Activated CD4-positive, alpha-beta T cell treated with anti-CD3 and anti-CD28 coated beads, Interleukin-2, Interleukin-4, amounts not matched to agents 100 ng/mL and 50 ng/mL, durations not matched to agents 16 hours and 8 hours (primary cell): ENCODE measurements around the gene ZNF385B.

Experiments
- DNase-seq: peaks from one replicate; pipeline ENCODE4 v3.0.0-alpha.2; 2020; ENCODE audit warnings: low spot score

The ZNF385B gene

DNA sequence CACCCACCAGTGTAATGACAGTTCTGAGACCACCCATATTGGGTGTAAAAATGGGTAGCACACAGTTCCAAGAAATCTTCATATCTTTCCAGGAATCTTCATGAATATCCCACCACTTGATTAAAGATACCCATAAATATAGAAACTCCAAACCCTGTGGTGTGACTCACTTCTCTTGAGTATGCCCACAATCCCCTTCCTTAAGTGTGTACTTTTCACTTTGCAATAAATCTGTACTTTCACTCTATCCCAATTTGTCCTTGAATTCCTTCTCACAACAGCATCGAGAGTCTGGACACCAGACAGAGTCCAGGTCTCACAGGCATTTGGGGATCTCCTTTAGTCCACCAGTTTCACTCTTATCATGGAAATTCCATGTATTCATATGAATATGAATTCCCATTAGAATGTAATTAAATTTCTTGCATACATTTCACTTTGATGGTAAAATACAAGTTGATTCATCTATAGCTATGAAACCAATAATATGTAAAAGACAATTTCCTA is 309.8 kb downstream of the ZNF385B start:
- DNase-seq = no peak

DNA sequence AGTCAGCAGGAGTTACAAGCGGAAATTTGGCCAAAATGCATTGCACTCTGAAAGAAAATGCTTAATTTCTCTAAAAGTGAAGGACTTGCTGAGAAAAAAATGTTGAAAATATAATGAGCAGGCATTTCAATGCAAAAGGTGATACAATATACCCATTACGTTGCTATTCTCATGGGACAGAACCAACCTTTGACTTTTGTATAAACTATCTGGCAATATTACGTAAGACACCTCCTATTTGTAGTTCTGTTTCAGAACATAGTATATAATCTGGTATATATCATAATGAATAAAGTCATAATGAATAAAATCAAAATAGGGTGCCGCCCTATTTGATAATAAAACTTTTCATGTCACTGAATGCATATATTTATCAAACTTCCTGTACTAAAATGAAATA is 310.6 kb downstream of the ZNF385B start:
- no peak for DNase-seq

DNA sequence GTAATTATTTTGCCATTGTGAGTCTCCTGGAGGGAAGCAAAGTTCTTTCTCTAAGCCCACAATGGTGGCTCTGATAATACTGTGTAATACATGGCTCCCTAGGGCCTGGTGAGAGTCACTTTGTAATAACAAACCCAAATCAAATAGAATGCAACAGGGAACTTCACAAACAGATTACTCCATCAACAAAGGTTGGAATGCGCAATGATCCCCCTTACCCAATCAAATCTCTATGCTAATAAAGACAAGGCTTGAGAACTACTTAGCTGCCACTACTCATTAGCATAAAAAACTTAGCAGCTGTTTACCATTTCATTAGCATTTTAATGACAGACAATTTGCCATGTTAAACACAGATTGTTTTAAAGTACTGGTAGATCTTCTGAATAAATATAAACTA is 311.2 kb downstream of the ZNF385B start:
- no peak for DNase-seq

GRCh38 chr2:179546656-179547055 is 314.8 kb downstream of the ZNF385B start:
- no peak for DNase-seq

GRCh38 chr2:179545024-179545423 is 316.4 kb downstream of the ZNF385B start:
- DNase-seq = no peak

GRCh38 chr2:179543361-179543901 is 318.0 kb downstream of the ZNF385B start:
- DNase-seq = no peak

DNA sequence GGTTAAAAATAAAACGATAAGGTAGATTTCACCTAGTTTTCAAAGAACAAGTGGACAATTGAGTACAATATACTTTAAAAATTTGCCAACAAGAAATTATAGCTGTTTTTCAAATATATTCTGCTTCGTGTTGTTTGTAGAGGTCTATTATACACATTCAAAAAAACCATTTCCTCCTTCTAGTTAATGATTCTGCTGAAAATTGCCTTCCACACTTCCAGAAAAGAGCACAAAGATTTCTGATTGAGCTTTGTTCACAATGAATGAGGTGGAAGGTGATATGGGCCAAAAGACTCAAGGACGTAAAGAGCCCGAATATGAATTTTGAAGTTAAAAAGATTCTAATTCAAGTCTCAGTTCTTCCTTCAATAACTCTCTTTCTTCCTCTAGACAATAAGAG is 319.8 kb downstream of the ZNF385B start:
- DNase-seq = no peak

- no peak for DNase-seq
Measured at GRCh38 chr2:179539124-179539511, 322.3 kb downstream of the ZNF385B start.

DNA sequence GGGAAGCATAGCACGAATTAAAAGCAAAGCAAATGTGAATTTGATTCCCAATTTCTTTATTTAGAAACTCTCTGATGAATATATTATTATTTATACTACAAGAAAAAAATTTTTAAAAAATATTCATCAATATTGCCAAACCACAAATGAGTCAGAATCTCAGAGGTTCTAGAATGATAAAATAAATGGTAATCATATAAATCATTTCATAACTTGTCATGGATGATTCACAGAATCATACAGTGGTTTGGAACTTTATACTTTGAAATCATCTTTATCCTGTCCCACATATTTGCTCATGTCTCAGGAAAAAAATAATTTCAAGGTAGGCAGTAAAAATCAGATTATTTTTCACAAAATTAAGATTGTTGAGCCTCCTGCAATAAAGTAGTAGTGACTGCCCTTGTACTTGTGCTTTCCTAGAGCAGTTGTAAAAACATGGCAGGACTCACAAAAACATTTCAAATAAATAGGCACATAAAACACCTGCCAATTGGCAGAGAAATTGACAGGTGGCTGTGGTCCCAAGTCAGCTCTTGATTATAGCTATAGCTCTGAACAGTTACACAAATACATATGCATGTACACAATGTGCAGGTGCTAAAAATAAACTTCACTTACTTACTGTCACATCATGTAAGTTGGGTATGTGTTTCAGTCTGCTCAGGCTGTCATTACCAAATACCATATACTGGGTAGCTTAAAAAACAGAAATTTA is 322.8 kb downstream of the ZNF385B start:
- no peak for DNase-seq

DNA sequence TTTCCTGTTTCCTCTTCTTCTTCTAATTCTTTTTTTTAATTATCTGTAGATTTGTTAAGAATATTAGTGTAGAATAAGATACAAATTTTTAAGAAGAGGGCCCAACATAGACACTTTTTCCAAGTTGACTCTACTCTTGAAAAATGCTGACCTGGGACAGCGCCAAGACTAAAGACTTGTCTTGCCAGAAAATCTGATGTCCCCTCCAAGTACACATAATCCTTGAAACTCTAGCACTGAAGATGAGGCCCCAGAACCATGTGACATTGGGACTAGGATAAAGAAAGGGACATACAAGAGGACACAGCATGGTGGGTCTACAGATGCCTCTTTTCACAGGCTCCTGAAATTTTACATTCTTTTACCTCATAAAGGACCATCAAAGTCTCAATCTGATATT is 325.2 kb downstream of the ZNF385B start:
- DNase-seq = no peak

- no peak for DNase-seq
Measured at GRCh38 chr2:179533875-179534274, 327.5 kb downstream of the ZNF385B start.

DNA sequence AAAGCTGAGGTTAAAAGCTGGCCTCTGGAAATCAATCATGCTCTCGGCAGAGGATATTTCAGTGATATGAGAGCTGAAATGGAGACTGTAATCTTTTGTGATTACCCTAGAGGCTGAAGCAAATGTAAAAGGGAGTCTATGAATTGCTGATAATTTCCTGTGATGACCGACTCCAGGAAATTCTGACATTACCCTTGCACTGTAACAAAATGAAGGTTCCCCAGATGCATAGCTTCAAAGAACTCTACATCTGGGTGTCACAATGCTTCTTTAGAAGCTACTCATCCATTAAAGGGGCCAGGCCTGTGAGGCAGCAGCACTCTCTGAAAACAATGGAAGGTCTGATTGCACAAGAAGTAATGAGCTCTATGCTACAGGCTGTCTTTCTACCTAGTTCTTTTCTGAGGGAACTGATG is 328.5 kb downstream of the ZNF385B start:
- DNase-seq = no peak

DNA sequence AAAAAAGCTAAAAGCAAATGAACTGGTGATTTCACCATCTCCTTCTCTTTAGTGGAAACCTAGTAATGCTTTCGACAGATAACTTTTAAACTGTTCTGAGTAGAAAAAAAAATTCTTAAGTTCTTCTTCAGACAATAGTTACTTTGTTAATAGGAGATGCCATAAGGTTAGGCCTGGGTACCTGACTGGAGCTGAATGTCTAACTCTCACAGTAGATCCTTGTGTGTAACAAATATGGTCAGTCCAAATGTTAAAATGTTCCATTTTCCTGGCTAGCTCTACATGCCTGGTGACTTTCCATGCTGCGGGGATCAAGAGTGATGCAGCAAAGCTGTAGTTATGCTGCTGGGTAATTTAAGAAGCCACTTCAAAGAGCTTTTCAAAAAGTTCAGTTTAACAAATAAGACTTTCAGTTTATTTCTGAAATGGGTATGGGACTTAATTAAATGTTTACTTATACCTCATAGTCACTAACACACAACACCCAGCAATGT is 332.8 kb downstream of the ZNF385B start:
- no peak for DNase-seq

- no peak for DNase-seq
Measured at GRCh38 chr2:179525340-179525739, 336.1 kb downstream of the ZNF385B start.

DNA sequence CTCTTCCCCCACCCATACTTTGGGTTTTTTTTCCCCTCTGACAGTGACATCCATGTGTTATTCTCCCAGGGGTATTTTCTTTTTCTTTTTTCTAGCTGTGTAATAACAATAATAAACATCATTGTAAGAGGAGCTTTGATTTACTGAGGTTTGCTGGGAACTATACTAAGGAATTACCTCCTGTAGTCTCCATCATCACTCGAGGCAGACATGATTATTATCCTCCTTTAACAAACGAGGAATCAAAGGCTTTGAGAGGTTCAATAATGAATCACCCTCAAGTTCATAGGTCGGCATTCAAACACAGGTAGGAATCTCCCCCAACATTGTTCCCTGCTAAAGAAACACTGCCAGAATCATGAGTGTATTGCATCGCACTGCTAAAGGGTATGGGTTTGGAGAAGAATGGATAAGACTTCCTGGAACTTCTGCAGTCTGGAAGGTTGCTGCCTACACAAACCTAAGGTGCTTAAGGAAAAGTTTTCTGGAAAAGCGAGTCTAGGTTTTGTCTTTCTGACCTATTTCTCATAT is 336.5 kb downstream of the ZNF385B start:
- DNase-seq = no peak

GRCh38 chr2:179521944-179522343 is 339.5 kb downstream of the ZNF385B start:
- DNase-seq = no peak

GRCh38 chr2:179518830-179519229 is 342.6 kb downstream of the ZNF385B start:
- DNase-seq = no peak

GRCh38 chr2:179513181-179513580 is 348.2 kb downstream of the ZNF385B start:
- no peak for DNase-seq

- no peak for DNase-seq
Measured at GRCh38 chr2:179512281-179513035, 349.0 kb downstream of the ZNF385B start.

DNA sequence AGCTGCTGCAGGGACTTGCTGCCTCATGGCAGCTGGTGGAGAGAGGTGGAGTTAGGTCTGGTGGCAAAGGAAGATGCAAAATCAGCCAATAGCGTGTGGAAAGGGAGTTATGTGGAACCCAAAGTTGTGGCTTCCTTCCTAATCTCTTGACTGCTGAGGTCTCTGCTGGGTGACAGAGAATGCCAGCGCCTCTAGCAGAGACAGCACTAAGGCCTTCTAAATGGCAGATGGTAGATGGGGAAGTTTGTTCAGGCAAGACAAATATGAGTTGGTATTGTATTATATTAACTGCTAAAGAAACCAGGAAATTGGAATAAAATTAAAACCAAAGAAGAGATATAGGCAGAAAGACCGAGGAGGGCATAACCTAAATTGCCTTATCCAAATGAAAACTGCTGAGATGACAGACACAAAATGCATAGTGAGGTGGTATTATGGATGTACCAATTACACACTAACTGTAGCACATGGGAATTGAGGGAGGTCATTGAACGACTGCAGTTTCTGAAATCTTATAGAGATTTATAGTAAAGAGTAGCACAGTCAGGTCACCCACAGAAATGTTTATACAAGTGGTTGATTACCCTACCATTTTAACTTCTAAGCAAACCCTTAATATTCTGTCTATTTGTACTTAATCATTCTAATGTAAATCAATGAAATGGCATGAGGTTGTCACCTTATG is 350.2 kb downstream of the ZNF385B start:
- DNase-seq = no peak

DNA sequence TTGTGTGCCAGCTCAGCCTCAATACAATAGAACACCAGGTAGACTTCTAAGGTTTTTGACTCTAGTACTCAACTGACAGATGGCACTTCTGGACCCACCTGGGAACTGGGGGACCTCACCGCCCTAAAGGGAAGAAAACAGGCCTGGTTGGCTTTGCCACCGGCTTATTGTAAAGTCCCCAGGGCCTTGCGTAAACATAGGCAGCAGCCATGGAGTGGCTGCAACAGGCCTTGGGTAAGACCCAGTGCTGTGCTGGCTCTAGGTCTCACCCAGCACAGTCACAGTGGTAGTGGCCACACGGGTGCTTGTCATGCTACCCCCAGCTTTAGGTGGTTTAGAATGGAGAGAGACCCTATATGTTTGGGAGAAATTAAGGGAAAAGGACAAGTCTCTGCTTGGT is 366.1 kb downstream of the ZNF385B start:
- DNase-seq = no peak

DNA sequence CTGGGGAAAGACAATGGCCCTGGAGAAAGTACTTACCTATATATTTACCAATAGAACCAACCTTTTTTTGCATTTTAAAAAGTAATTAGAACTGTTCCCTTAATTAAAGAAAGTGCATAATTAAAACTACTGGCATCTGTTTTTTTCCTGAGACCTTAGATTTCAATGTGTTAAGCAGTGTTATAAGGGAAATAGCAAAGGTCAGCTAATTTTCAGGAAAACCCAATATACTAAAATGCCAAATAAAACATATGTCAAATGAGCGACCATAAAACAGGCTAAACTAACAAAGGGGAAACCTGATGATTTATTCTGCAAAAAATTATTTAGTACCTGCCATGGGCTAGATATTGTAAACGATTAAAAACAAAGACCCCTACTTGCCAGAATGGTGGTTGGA is 372.8 kb downstream of the ZNF385B start:
- DNase-seq = no peak
